OCI-LY1 (cell line): ENCODE data around the gene LETM1.

Source experiments
- H2AFZ ChIP-seq: fragments of 200-600 bp; sonication (generic), shearing (Covaris generic); 2 replicates; pipeline ENCODE4 v1.6.0; 2014; ENCODE audit warnings: antibody characterized with exemption, mild to moderate bottlenecking, low read length
- H3F3A ChIP-seq: fragments of 200-600 bp; sonication (generic), shearing (Covaris generic); 2 replicates; pipeline ENCODE4 v1.6.0; 2014; ENCODE audit warnings: mild to moderate bottlenecking, antibody characterized with exemption, low read length, moderate library complexity; ENCODE audit not compliant: insufficient read depth
- H3K27ac ChIP-seq: fragments of 200-600 bp; sonication (generic); 2 replicates; pipeline ENCODE4 v1.5.1; 2014; ENCODE audit warnings: low read length, mixed run types, mild to moderate bottlenecking, low read depth; ENCODE audit not compliant: poor library complexity, severe bottlenecking
- H3K27me3 ChIP-seq: fragments of 200-600 bp; sonication (generic); 2 replicates; pipeline ENCODE4 v1.6.0; 2014; ENCODE audit warnings: antibody characterized with exemption, mild to moderate bottlenecking, low read length, moderate library complexity; ENCODE audit not compliant: insufficient read depth
- H3K36me3 ChIP-seq: fragments of 200-600 bp; sonication (generic); 2 replicates; pipeline ENCODE4 v1.6.1; 2014; ENCODE audit warnings: mild to moderate bottlenecking, antibody characterized with exemption, low read length, moderate library complexity, mixed read lengths; ENCODE audit not compliant: insufficient read depth
- H3K4me1 ChIP-seq: fragments of 200-600 bp; sonication (generic); 2 replicates; pipeline ENCODE4 v1.5.1; 2014; ENCODE audit warnings: mild to moderate bottlenecking, low read length, moderate library complexity; ENCODE audit not compliant: insufficient read depth, severe bottlenecking
- H3K4me2 ChIP-seq: fragments of 200-600 bp; sonication (generic), shearing (Covaris generic); 2 replicates; pipeline ENCODE4 v1.6.1; 2014; ENCODE audit warnings: low read length
- H3K4me3 ChIP-seq: fragments of 200-600 bp; sonication (generic); 2 replicates; pipeline ENCODE4 v1.5.1; 2014; ENCODE audit warnings: low read length, low read depth, mild to moderate bottlenecking, mixed read lengths; ENCODE audit not compliant: poor library complexity, severe bottlenecking
- H3K79me2 ChIP-seq: fragments of 200-600 bp; shearing (Covaris generic); 2 replicates; pipeline ENCODE4 v1.6.1; 2016; ENCODE audit warnings: mixed run types, low read length, mixed read lengths; ENCODE audit not compliant: insufficient read depth
- H3K9ac ChIP-seq: fragments of 200-600 bp; sonication (generic), shearing (Covaris generic); 2 replicates; pipeline ENCODE4 v1.6.1; 2014; ENCODE audit warnings: mild to moderate bottlenecking, low read length, mixed read lengths
- H3K9me2 ChIP-seq: fragments of 200-600 bp; sonication (generic), shearing (Covaris generic); 2 replicates; pipeline ENCODE4 v1.6.1; 2014; ENCODE audit warnings: low read depth, mild to moderate bottlenecking, low read length, mixed read lengths
- H3K9me3 ChIP-seq: fragments of 200-600 bp; shearing (Covaris generic); 2 replicates; pipeline ENCODE4 v1.6.1; 2014; ENCODE audit warnings: low read length, mixed read lengths
- H4K20me1 ChIP-seq: fragments of 200-600 bp; sonication (generic), shearing (Covaris generic); 2 replicates; pipeline ENCODE4 v1.6.0; 2016; ENCODE audit warnings: mild to moderate bottlenecking, low read length; ENCODE audit not compliant: insufficient read depth
- CTCF ChIP-seq: fragments of 200-600 bp; sonication (generic), shearing (Covaris generic); IDR thresholded peaks from 2 replicates; pipeline ENCODE4 v1.5.1; 2017; ENCODE audit warnings: mild to moderate bottlenecking, antibody characterized with exemption, low read length, moderate library complexity, mixed read lengths
- EZH2 ChIP-seq: fragments of 200-600 bp; sonication (generic), shearing (Covaris generic); IDR thresholded peaks from 2 replicates; pipeline ENCODE4 v1.8.0; 2017; ENCODE audit warnings: borderline replicate concordance, mixed run types, mild to moderate bottlenecking, antibody characterized with exemption, low read length, moderate library complexity, mixed read lengths

Gene LETM1

GRCh38 chr4:1769692-1770091 is 86.3 kb downstream of the LETM1 start:
- H3K27ac ChIP-seq: no peak overlapping the region
- H3K79me2 ChIP-seq: no peaks in the 10 kb centered on the region
- H3K27me3 ChIP-seq: no peaks in the 10 kb centered on the region
- no peaks in the 10 kb centered on the region for H3F3A ChIP-seq
- H2AFZ ChIP-seq: no peak overlapping the region
- H3K9me3 ChIP-seq: no peaks in the 10 kb centered on the region
- H3K36me3 ChIP-seq: no peaks in the 10 kb centered on the region
- no peak overlapping the region for H3K4me3 ChIP-seq
- no peak overlapping the region for H3K9ac ChIP-seq
- peaks cover 4% of the 10 kb centered on the region for H3K4me1 ChIP-seq
- TF ChIP-seq CTCF (no peak), EZH2 (no peak)
- no peaks in the 10 kb centered on the region for H3K9me2 ChIP-seq
- H3K4me2 ChIP-seq: no peak overlapping the region
- H4K20me1 ChIP-seq: no peaks in the 10 kb centered on the region

- no peak for TF ChIP-seq EZH2
- TF ChIP-seq CTCF: no peak
- H3K4me2 ChIP-seq: peak overlapping the region; percentile 36; the same call in 1 of the 2 replicates
- H3K9me3 ChIP-seq: no peaks in the 10 kb centered on the region
- no peaks in the 10 kb centered on the region for H4K20me1 ChIP-seq
- H3K27ac ChIP-seq: no peak overlapping the region
- H3K9me2 ChIP-seq: no peaks in the 10 kb centered on the region
- H3F3A ChIP-seq: no peaks in the 10 kb centered on the region
- H3K36me3 ChIP-seq: no peaks in the 10 kb centered on the region
- H3K79me2 ChIP-seq: no peaks in the 10 kb centered on the region
- no peak overlapping the region for H3K4me3 ChIP-seq
- no peak overlapping the region for H2AFZ ChIP-seq
- no peaks in the 10 kb centered on the region for H3K27me3 ChIP-seq
- H3K4me1 ChIP-seq: peaks cover 4% of the 10 kb centered on the region
- no peak overlapping the region for H3K9ac ChIP-seq
Measured at GRCh38 chr4:1768367-1769034, 87.5 kb downstream of the LETM1 start.

- Histone ChIP-seq H3K9me3 (no peaks in the 10 kb centered on the region), H3F3A (no peaks in the 10 kb centered on the region), H3K4me3 (no peak overlapping the region), H3K4me1 (peaks cover 4% of the 10 kb centered on the region), H3K9ac (no peak overlapping the region), H3K36me3 (no peaks in the 10 kb centered on the region), H3K27ac (no peak overlapping the region), H2AFZ (no peak overlapping the region), H3K9me2 (no peaks in the 10 kb centered on the region), H4K20me1 (no peaks in the 10 kb centered on the region), H3K4me2 (peak overlapping the region; percentile 36; the same call in 1 of the 2 replicates), H3K27me3 (no peaks in the 10 kb centered on the region), H3K79me2 (no peaks in the 10 kb centered on the region)
- TF ChIP-seq CTCF (peak; percentile 14; the same call in 1 of the 2 replicates), EZH2 (no peak)
Measured at GRCh38 chr4:1767770-1768366, 88.1 kb downstream of the LETM1 start.
